Left lung (tissue), 10 donors: Measurements from ENCODE around the gene PCNX2. TPM values are rescaled to one million over a fixed set of nuclear protein-coding genes. Genes with fewer than 3 reads are reported as not detected.

Source experiments
- ATAC-seq: fragments of 200-7000 bp; cut with Tn5 transposase; one replicate; pipeline ENCODE4 v1.9.1; 2020; ENCODE audit warnings: moderate library complexity
- DNase-seq, 4 donors: peaks; one replicate each; pipeline ENCODE4 v3.0.0-alpha.2; 2013 to 2020
- H3K27ac ChIP-seq, 2 donors: fragments of 200-600 bp; sonication (generic) in 1 of 2; one replicate each; pipeline versions ENCODE4 v1.5.0 to v1.8.0; 2020 to 2021
- H3K27me3 ChIP-seq, 2 donors: fragments of 200-600 bp; sonication (generic) in 1 of 2; one replicate each; pipeline versions ENCODE4 v1.5.0 to v1.8.0; 2020 to 2021
- H3K36me3 ChIP-seq, 2 donors: fragments of 200-600 bp; sonication (generic) in 1 of 2; one replicate each; pipeline versions ENCODE4 v1.5.0 to v1.8.0; 2020 to 2021
- H3K4me1 ChIP-seq, 2 donors: fragments of 200-600 bp; one replicate each; pipeline ENCODE4 v1.8.0; 2021
- H3K4me3 ChIP-seq, 2 donors: fragments of 200-600 bp; sonication (generic) in 1 of 2; one replicate each; pipeline versions ENCODE4 v1.5.0 to v1.8.0; 2020 to 2021; ENCODE audit warnings: mild to moderate bottlenecking in 1 of 2
- H3K9me3 ChIP-seq, 2 donors: fragments of 200-600 bp; sonication (generic) in 1 of 2; one replicate each; pipeline versions ENCODE4 v1.5.0 to v1.8.0; 2020 to 2021
- intact Hi-C, 2 donors: fragments of 100-400 bp; cut with DNase I; formaldehyde crosslinking; loops; one replicate each; pipeline versions ENCODE4 v1.11.2 to v1.14.2; 2022
- polyA plus RNA-seq, 6 donors: library from polyadenylated mRNA; unstranded; fragments of 120-200 nt; gene quantifications; one replicate each; pipeline ENCODE4 v1.2.1, GENCODE V29; 2013; ENCODE audit not compliant: insufficient read length in 6 of 6
- total RNA-seq, 2 donors: library from RNA; stranded (reverse); fragmentation: NEBNext Ultra II Directional; extraction: Animal tissue kit (Norgen Biotek cat#: 25700); gene quantifications; one replicate each; pipeline ENCODE4 v1.2.1, GENCODE V29; 2021
- TF ChIP-seq, protein P1 (sequence below), 2 donors: fragments of 200-600 bp; sonication (generic) in 1 of 2; IDR thresholded peaks; one replicate each; pipeline versions ENCODE4 v1.5.0 to v1.8.0; 2021; ENCODE audit warnings: antibody characterized with exemption in 2 of 2
- donor health status: DM: no; HTN: yes; CAD: no.
- donor health status: DM: no; HTN: no; CAD: no.

The PCNX2 gene
- total and polyA plus RNA-seq, 8 donors: 9.2 to 14.7 (median 11.3) TPM

DNA sequence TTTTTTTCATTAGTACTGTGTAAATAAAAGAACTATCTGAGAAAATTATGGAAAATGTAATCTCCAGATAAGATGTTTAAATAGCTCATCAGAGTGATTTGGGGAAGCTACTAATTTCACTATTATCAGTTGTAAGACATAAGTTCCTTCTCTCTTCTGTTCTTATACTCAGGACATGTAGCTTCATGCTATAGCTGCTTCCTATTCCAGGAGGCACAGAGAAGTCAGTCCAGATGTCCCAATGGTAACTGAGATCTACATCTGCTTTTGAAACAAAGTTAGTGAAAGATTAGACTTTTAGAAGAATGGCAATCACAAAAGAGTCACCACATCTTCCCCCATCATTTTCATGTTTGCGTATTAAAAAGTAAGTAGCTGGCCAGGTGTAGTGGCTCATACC, 37.6 kb upstream of the PCNX2 start:
- Histone ChIP-seq H3K27me3 (peaks cover 10 to 22% of the 10 kb centered on the region in 2 donors), H3K9me3 (no peaks in the 10 kb centered on the region), H3K27ac (no peak overlapping the region), H3K4me3 (no peak overlapping the region), H3K4me1 (peaks cover 0 to 17% of the 10 kb centered on the region in 2 donors), H3K36me3 (no peaks in the 10 kb centered on the region)
- DNase-seq (no peak), ATAC-seq (no peak)
- intact Hi-C loops: no loop called here
- TF ChIP-seq, protein P1, sequence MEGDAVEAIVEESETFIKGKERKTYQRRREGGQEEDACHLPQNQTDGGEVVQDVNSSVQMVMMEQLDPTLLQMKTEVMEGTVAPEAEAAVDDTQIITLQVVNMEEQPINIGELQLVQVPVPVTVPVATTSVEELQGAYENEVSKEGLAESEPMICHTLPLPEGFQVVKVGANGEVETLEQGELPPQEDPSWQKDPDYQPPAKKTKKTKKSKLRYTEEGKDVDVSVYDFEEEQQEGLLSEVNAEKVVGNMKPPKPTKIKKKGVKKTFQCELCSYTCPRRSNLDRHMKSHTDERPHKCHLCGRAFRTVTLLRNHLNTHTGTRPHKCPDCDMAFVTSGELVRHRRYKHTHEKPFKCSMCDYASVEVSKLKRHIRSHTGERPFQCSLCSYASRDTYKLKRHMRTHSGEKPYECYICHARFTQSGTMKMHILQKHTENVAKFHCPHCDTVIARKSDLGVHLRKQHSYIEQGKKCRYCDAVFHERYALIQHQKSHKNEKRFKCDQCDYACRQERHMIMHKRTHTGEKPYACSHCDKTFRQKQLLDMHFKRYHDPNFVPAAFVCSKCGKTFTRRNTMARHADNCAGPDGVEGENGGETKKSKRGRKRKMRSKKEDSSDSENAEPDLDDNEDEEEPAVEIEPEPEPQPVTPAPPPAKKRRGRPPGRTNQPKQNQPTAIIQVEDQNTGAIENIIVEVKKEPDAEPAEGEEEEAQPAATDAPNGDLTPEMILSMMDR (IDR thresholded peaks at IDR 0.05): no peak

DNA sequence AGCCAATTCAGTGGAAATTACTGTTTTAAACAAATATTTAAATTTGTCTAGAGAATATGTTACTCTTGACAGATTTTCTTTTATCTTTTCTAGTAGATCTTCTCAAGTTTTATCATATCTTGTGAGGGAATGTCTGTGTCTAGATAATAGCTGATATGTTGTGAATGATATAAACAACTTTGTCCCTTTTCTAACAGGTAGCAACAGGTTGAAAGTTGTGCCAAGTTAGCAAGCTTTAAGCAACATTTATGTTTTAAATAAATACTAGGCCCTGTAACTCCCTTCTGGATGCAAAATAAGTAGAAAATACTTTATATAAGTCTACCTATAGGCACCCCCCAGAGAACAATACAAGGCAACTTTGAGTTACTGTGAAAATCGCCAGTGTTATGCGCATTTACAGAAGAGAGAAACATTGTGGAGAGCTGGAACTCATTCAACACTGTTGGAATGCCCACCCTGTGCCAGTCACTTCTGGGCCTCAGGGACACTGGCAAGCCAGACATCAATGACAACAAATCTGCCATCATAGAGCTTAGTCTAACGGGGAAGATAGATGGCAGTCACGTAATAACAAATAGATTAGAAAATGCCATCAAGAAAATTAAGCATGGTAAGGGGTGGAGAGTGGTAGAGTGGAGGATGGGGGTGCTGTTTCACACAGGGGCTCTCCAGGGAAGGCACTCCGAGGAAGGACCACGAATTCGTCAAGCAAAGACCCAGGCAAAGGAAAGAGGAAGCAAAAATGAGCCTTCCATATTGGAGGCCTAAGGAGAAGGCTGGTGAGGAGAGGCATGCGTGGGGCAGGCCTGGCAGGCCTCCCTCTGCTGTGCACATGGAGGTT, 36.4 kb upstream of the PCNX2 start:
- no peak overlapping the region for H3K27ac ChIP-seq
- intact Hi-C loops: no loop called here

DNA sequence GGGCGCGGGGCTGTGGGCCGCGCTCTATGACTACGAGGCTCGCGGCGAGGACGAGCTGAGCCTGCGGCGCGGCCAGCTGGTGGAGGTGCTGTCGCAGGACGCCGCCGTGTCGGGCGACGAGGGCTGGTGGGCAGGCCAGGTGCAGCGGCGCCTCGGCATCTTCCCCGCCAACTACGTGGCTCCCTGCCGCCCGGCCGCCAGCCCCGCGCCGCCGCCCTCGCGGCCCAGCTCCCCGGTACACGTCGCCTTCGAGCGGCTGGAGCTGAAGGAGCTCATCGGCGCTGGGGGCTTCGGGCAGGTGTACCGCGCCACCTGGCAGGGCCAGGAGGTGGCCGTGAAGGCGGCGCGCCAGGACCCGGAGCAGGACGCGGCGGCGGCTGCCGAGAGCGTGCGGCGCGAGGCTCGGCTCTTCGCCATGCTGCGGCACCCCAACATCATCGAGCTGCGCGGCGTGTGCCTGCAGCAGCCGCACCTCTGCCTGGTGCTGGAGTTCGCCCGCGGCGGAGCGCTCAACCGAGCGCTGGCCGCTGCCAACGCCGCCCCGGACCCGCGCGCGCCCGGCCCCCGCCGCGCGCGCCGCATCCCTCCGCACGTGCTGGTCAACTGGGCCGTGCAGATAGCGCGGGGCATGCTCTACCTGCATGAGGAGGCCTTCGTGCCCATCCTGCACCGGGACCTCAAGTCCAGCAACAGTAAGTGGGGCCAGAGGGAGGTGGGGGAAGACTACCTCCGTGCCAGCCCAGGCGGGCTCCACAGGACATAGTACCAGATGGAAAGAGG, 32.8 kb upstream of the PCNX2 start:
- Histone ChIP-seq H3K4me3 (peak overlapping the region; percentile 54 to 72), H3K4me1 (peaks cover 0 to 19% of the 10 kb centered on the region in 2 donors), H3K27ac (peak overlapping the region; percentile 41 to 66), H3K9me3 (no peaks in the 10 kb centered on the region), H3K27me3 (peaks cover 10 to 30% of the 10 kb centered on the region in 2 donors), H3K36me3 (no peaks in the 10 kb centered on the region)
- intact Hi-C loops: no loop called here
- ATAC-seq (peak; percentile 17), DNase-seq (peak in 3 of 4 donors; percentile 10 to 89 (median 35))
- TF ChIP-seq, protein P1 (IDR thresholded peaks at IDR 0.05): no peak

More for the DNA sequence above, 36.4 kb upstream of the PCNX2 start:
- Histone ChIP-seq H3K4me1 (peaks cover 0 to 19% of the 10 kb centered on the region in 2 donors), H3K9me3 (no peaks in the 10 kb centered on the region), H3K27me3 (peaks cover 10 to 32% of the 10 kb centered on the region in 2 donors), H3K4me3 (no peak overlapping the region), H3K36me3 (no peaks in the 10 kb centered on the region)
- TF ChIP-seq, protein P1 (IDR thresholded peaks at IDR 0.05): no peak
- no peak for ATAC-seq
- DNase-seq: no peak

DNA sequence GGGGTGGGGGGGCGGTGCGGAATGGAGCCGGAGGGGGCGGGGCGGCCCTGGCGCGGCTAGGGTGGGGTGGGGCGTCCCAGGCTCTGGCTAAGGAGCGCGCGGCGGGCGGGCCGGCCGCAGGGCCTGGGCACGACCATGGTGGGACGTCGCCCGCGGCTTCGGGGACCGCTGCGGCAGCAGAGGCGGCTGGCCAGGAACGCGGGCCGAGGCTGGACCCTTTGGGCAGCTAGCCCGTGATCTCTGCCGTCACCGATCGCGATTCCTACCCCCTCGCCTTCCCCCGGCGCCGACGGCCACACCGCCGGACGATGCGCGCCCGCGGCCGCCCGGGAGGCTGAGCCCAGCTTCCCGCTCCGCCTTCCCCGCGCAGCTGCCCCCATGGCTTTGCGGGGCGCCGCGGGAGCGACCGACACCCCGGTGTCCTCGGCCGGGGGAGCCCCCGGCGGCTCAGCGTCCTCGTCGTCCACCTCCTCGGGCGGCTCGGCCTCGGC, 32.2 kb upstream of the PCNX2 start, which contains the start of gene MAP3K21:
TSS of gene MAP3K21 (plus strand) at position 74 of the 491 bp plus-strand sequence. CDS start at position 379, 305 bp downstream.
- H3K36me3 ChIP-seq: no peaks in the 10 kb centered on the region
- H3K4me3 ChIP-seq: peak within 1 kb of the TSS; percentile 54 to 72
- peak; percentile 79 for ATAC-seq
- peak in 1 of 4 donors; percentile 27 for DNase-seq
- intact Hi-C loops: no loop called here
- TF ChIP-seq, protein P1 (IDR thresholded peaks at IDR 0.05): no peak
- no peaks in the 10 kb centered on the region for H3K9me3 ChIP-seq
- H3K27ac ChIP-seq: peak within 1 kb of the TSS; percentile 41 to 66
- peaks cover 10 to 30% of the 10 kb centered on the region in 2 donors for H3K27me3 ChIP-seq
- peaks cover 0 to 19% of the 10 kb centered on the region in 2 donors for H3K4me1 ChIP-seq
